T-helper 2 cell treated with Interferon-gamma antibody and Interleukin-4, amounts not matched to agents 100 ng/mL and 5 ng/mL, for 36 hours (primary cell): ENCODE data around the gene CLIP4. TPM values are rescaled to one million over a fixed set of nuclear protein-coding genes. Genes with fewer than 3 reads are reported as not detected.

ENCODE experiments used
- intact Hi-C: fragments of 100-400 bp; cut with micrococcal nuclease; formaldehyde crosslinking; loops from one replicate; pipeline ENCODE4 v1.15.1; 2023
- total RNA-seq: library from RNA; stranded (reverse); gene quantifications from 2 replicates; pipeline ENCODE4 v1.2.3, GENCODE V29; 2022

Gene CLIP4
- total RNA-seq, 1 donor from 2014 or later: 28.2 TPM

DNA sequence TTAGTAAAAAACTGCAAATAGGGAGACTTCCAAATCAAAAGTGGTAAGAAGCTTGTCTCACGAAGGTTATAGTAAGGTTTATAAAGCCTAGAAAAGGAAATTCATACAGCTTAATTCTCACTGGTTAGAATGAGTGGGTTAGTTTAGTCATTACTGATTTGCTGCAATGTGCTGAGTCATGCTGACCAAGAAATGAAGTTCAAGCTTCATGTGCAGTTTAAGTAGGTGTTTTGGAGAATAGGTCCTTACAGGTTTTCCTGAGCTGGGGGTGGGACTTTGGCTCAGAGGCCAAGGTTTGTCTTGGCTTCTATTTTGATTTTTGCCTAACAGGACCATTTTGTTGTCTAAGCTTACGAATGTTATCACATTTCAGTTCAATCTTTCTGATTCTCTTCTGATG, 15.1 kb downstream of the CLIP4 start:
- intact Hi-C loops: no loop called here

DNA sequence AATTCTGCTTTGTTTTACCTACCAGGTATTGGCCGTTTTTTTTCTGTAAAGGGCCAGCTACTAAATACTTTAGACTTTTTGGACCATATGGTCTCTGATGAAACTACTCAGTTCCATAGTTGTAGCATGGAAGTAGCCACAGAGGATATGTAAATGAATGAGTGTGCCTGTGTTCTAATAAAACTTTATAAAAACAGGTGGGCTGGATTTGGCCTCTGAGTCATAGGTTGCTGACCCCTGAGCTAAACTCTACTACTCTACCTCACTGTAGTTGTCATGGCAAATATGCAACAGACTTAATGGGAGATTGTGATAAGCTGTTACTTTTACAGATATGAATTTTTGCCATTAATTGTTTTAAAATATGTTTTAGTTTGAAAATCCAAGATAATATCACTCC, 19.7 kb downstream of the CLIP4 start:
- intact Hi-C loops: no loop called here

GRCh38 chr2:29139152-29139551, 23.9 kb downstream of the CLIP4 start:
- intact Hi-C loops: no loop called here

GRCh38 chr2:29139731-29140130, 24.5 kb downstream of the CLIP4 start:
- intact Hi-C loops: no loop called here

DNA sequence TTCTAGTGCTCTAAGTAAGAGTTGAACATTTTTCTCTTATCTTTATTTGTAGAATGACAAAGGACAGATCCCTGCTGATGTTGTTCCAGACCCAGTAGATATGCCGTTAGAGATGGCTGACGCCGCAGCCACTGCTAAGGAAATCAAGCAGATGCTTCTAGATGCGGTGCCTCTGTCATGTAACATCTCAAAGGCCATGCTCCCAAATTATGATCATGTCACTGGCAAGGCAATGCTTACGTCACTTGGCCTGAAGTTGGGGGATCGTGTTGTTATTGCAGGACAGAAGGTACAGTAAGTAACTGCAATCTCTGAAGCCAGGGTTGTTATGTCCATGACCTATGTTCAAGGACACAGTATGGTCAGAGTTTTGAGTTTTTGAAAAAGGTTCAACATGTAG, 28.4 kb downstream of the CLIP4 start:
- intact Hi-C loops: no loop called here

DNA sequence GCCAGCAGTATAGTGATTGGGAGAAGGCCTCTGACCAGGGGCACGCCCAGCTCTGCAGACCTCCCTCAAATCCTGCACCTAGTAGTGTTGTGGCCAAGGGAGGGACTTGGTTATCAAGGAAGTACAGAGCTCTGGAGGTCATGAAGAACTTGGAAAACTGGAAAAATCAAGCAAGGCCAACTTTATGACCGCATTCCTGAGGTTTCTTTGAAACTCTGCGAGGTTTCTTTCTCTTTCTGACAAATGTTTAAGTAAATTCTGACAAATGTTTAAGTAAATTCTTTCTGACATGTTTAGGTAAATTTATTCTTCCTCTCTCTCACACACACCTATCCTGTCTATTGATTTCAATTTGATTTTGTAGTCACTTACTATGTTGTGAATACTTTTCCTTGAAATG, 31.0 kb downstream of the CLIP4 start:
- intact Hi-C loops: no loop called here

GRCh38 chr2:29147963-29148362, 32.7 kb downstream of the CLIP4 start:
- intact Hi-C loops: no loop called here

DNA sequence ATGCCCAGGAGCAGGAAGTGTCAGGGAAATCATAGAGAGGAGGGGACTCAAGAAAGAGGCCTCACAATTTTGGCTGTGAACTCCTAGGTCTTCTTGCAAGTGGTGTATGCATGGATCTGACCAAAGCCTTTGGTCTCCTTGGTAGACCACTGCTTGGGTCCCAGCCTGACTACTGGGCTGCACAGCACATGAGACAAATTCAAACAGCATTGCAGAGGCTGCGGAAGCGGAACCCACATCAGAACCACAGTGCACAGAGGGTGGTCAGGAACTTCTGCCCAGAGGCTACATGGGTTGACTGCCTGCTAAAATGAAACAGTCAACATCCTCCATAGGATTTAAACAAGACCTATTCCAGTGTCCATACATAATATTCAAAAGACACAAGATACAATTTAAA, 39.4 kb downstream of the CLIP4 start:
- intact Hi-C loops: no loop called here

- intact Hi-C loops: no loop called here
Observed at GRCh38 chr2:29155578-29155977, 40.4 kb downstream of the CLIP4 start.

GRCh38 chr2:29157131-29157530, 41.9 kb downstream of the CLIP4 start:
- intact Hi-C loops: no loop called here

- intact Hi-C loops: no loop called here
Observed at GRCh38 chr2:29159125-29159524, 43.9 kb downstream of the CLIP4 start.

- intact Hi-C loops: no loop called here
Observed at GRCh38 chr2:29160184-29160583, 45.0 kb downstream of the CLIP4 start.

- intact Hi-C loops: no loop called here
Observed at GRCh38 chr2:29162204-29162928, 47.2 kb downstream of the CLIP4 start.

GRCh38 chr2:29164091-29164846, 49.1 kb downstream of the CLIP4 start:
- intact Hi-C loops: no loop called here

- intact Hi-C loops: no loop called here
Observed at GRCh38 chr2:29165362-29166241, 50.4 kb downstream of the CLIP4 start.

- intact Hi-C loops: no loop called here
Observed at GRCh38 chr2:29166242-29167039, 51.2 kb downstream of the CLIP4 start.

GRCh38 chr2:29174937-29175336, 59.7 kb downstream of the CLIP4 start:
- intact Hi-C loops: no loop called here

DNA sequence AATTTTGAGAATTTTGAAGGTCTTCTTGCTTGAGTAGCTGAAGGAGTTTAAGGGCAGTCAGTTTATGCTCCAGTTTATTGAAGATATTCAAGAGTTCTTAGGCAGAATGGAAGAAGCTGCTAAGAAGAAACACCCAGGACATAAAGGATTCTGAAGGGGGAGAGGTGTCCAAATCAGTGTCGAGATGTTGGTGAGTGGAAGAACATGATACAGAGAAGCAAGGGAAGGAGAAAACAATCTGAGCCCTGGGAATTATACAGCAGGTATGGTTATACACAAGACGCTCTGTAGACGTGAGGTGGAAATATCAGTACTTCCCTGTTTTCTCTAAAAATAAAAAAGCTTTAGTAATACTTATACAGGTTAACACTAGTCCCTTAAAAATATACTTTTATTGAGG, 60.1 kb downstream of the CLIP4 start:
- intact Hi-C loops: no loop called here

GRCh38 chr2:29182334-29182733, 67.1 kb downstream of the CLIP4 start:
- intact Hi-C loops: no loop called here

DNA sequence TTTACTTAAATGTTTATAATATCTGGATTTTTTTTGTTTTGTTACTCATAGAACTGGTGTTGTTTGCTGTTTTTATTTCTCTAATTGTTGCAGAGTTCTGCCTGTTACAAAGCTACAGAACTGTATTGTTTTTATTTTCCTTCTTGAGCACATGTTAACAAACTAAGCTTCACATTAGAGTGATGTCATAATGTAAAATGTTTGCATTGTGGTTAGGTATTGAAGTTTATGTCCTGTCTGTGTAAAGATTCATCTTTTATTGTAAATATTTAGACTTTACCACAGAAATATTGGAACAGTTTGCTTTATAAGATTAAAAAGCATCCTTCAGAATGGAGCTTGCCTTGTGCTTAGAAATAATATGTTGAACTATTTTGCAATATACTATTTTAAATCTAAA, 67.7 kb downstream of the CLIP4 start:
- intact Hi-C loops: no loop called here

GRCh38 chr2:29184531-29184930, 69.3 kb downstream of the CLIP4 start:
- intact Hi-C loops: no loop called here
